HG02884 (cell line): Measurements from ENCODE around the gene OTOP1.
"Not testable (repeated sequence)": the region's sequence is repeated elsewhere in the genome, so short reads cannot be mapped to it uniquely, and the experiment has no call there.

ENCODE experiments used
- ATAC-seq: cut with Tn5 transposase; IDR thresholded peaks from one replicate; pipeline ENCODE4 v1.9.1; 2021; ENCODE audit warnings: mild to moderate bottlenecking, moderate library complexity; ENCODE audit not compliant: unreplicated experiment

OTOP1 gene

GRCh38 chr4:4165701-4166392 is 60.9 kb downstream of the OTOP1 start:
- ATAC-seq, result not testable (repeated sequence)

GRCh38 chr4:4164532-4165173 is 62.1 kb downstream of the OTOP1 start:
- not testable (repeated sequence) for ATAC-seq

DNA sequence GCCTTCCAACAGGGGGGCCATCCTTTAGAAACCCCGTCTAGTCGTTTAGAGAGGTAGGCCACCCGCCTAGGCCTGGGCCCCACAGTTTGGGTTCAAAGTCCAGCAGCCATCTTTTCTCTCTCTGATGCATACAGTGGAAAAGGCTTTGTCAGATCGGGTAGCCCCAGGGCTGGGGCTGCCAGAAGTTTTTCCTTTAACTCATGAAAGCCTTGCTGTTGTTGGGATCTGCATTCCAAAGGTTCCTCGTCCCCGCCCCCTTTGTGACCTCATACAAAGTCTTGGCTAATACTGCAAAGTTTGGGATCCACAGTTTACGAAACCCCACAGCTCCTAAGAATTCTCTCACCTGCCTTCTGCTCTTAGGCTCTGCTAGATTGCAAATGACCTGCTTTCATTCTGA is 64.5 kb downstream of the OTOP1 start:
- ATAC-seq, result not testable (repeated sequence)

DNA sequence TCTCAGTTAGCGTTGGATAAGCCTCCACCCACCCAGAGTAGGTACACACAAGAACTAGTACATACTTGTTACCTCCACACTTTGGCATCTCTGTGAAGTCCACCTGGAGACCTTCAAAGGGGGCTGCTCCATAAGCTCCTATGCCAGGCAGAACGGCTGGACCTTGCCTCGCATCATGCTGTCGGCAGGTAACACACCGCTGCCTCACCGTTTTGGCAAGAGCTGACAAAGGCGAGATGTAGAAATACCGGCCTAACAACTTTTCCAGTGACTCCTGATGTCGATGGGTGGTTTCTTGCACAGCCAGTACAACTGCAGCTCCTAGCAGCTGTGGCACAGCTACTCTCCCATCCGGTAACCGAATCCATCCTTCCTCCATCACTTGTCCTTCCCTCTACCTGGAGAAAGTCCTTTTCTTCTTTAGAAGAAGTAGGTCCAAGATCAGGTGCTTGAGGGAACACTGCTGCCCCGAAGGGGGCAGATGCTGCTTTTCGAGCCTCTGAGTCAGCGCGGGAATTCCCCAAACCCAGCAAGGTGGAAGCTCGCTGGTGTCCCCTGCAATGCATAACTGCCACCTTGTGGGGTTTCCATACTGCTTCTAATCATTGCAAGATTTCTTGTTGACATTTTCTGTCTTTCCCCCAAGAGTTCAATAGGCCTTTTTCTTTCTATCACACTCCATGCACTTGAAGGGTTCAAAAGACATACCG is 65.6 kb downstream of the OTOP1 start:
- not testable (repeated sequence) for ATAC-seq

GRCh38 chr4:4145622-4146021 is 81.1 kb downstream of the OTOP1 start:
- ATAC-seq, result not testable (repeated sequence)

DNA sequence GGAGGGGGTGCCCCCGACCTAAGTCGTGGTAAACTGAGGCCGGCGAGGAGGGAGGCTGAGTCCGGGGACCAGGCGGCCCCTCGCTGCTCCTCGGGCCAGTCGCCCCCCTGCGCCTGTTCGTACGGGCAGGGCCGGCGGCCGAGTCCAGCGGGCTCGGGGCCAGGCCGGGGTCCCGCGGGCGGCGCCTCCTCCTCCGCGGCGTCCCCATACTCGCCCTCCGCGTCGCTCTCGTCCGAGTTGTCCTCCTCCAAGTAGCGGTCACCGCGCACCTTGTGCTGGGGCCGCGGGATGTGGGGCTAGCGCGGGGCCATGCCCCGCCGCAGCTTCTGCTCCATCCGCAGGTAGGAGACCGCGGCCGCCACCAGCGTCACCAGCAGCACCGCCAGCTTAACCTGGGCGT is 83.4 kb downstream of the OTOP1 start:
- ATAC-seq, result not testable (repeated sequence)

GRCh38 chr4:4142679-4143078 is 84.0 kb downstream of the OTOP1 start:
- ATAC-seq, result not testable (repeated sequence)

- ATAC-seq, result not testable (repeated sequence)
These were observed 85.5 kb downstream of the OTOP1 start for GRCh38 chr4:4141186-4141585.
